ENCODE results near the gene IGSF9B. TPM values are rescaled to one million over a fixed set of nuclear protein-coding genes. Genes with fewer than 3 reads are reported as not detected.

Gene IGSF9B
- total RNA-seq, 4 donors from 2014 or later, result 2.1 to 5.1 (median 2.8) TPM

- TF ChIP-seq EP300 (IDR thresholded peaks at IDR 0.05) (no peak), CTCF (IDR thresholded peaks at IDR 0.05) (no peak), POLR2A (IDR thresholded peaks at IDR 0.05) (no peak)
- H3K9me3 ChIP-seq, result no peaks in the 10 kb centered on the region
- no peak overlapping the region for H3K4me3 ChIP-seq
- no peak for DNase-seq (ENCODE audit: low spot score in 2 of 2)
- peaks cover 0 to 12% (median 0%) of the 10 kb centered on the region in 3 donors for H3K36me3 ChIP-seq
- no peaks in the 10 kb centered on the region for H3K27me3 ChIP-seq
- H3K27ac ChIP-seq, result no peak overlapping the region
- WGBS, 2 donors, result 89 to 99% methylated on average over 9 to 15 of the region's 19 CpGs
- H3K4me1 ChIP-seq, result peaks cover 0 to 38% (median 0%) of the 10 kb centered on the region in 4 donors
Measured at GRCh38 chr11:133931449-133932060, 25.2 kb downstream of the IGSF9B start.

GRCh38 chr11:133930767-133931448 is 25.9 kb downstream of the IGSF9B start:
- Histone ChIP-seq H3K36me3 (peaks cover 0 to 19% (median 0%) of the 10 kb centered on the region in 3 donors), H3K27me3 (no peaks in the 10 kb centered on the region), H3K4me3 (no peak overlapping the region), H3K4me1 (peaks cover 0 to 32% (median 0%) of the 10 kb centered on the region in 4 donors), H3K27ac (no peak overlapping the region), H3K9me3 (no peaks in the 10 kb centered on the region)
- TF ChIP-seq CTCF (IDR thresholded peaks at IDR 0.05), result peak in 4 of 5 experiments; percentile 13 to 26 (median 24)
- no peak for TF ChIP-seq EP300 (IDR thresholded peaks at IDR 0.05)
- no peak for DNase-seq (ENCODE audit: low spot score in 2 of 2)
- WGBS, 2 donors, result 59 to 72% methylated on average over 18 to 24 of the region's 36 CpGs

- DNase-seq (ENCODE audit: low spot score in 2 of 2), result no peak
- no peaks in the 10 kb centered on the region for H3K9me3 ChIP-seq
- H3K4me3 ChIP-seq, result no peak overlapping the region
- H3K27ac ChIP-seq, result no peak overlapping the region
- WGBS, 2 donors, result 91 to 92% methylated on average over 27 of the region's 27 CpGs
- H3K4me1 ChIP-seq, result peaks cover 0 to 25% (median 0%) of the 10 kb centered on the region in 4 donors
- no peaks in the 10 kb centered on the region for H3K27me3 ChIP-seq
- peaks cover 0 to 26% (median 0%) of the 10 kb centered on the region in 3 donors for H3K36me3 ChIP-seq
- TF ChIP-seq POLR2A (IDR thresholded peaks at IDR 0.05), result no peak
- no peak for TF ChIP-seq EP300 (IDR thresholded peaks at IDR 0.05)
- no peak for TF ChIP-seq CTCF (IDR thresholded peaks at IDR 0.05)
Measured at GRCh38 chr11:133930053-133930766, 26.6 kb downstream of the IGSF9B start.

- H3K36me3 ChIP-seq, result peaks cover 0 to 33% (median 0%) of the 10 kb centered on the region in 3 donors
Measured at GRCh38 chr11:133929401-133930052, 27.2 kb downstream of the IGSF9B start.

More at GRCh38 chr11:133929401-133930052, 27.2 kb downstream of the IGSF9B start:
- Histone ChIP-seq H3K4me3 (no peak overlapping the region), H3K9me3 (no peaks in the 10 kb centered on the region), H3K27me3 (no peaks in the 10 kb centered on the region), H3K27ac (no peak overlapping the region), H3K4me1 (peaks cover 0 to 20% (median 0%) of the 10 kb centered on the region in 4 donors)
- TF ChIP-seq EP300 (IDR thresholded peaks at IDR 0.05), result no peak
- TF ChIP-seq POLR2A (IDR thresholded peaks at IDR 0.05), result no peak
- TF ChIP-seq CTCF (IDR thresholded peaks at IDR 0.05), result no peak
- DNase-seq (ENCODE audit: low spot score in 2 of 2), result no peak
- WGBS, 2 donors, result 72 to 80% methylated on average over 16 to 20 of the region's 20 CpGs
